T-helper 1 cell treated with Interleukin-12 subunit alpha and Interleukin-12 subunit beta and Interleukin-4 antibody, amounts not matched to agents 30 μg/mL and 1 μg/mL, for 36 hours (primary cell): Measurements from ENCODE around the gene PLEKHH1.

Experiments
- H3K27ac Mint-ChIP-seq: one replicate; pipeline ENCODE4 v1.8.0; 2021; ENCODE audit warnings: mild to moderate bottlenecking, mixed read lengths
- H3K27me3 Mint-ChIP-seq: one replicate; pipeline ENCODE4 v1.8.0; 2021; ENCODE audit warnings: low read depth, mixed read lengths
- H3K36me3 Mint-ChIP-seq: one replicate; pipeline ENCODE4 v1.8.0; 2021; ENCODE audit warnings: low read depth, mixed read lengths
- H3K4me1 Mint-ChIP-seq: one replicate; pipeline ENCODE4 v1.8.0; 2021; ENCODE audit warnings: low read depth, mixed read lengths
- H3K4me3 Mint-ChIP-seq: one replicate; pipeline ENCODE4 v1.8.0; 2021; ENCODE audit warnings: mild to moderate bottlenecking, moderate library complexity, mixed read lengths
- H3K9me3 Mint-ChIP-seq: one replicate; pipeline ENCODE4 v1.8.0; 2021; ENCODE audit warnings: mixed read lengths

The PLEKHH1 gene

DNA sequence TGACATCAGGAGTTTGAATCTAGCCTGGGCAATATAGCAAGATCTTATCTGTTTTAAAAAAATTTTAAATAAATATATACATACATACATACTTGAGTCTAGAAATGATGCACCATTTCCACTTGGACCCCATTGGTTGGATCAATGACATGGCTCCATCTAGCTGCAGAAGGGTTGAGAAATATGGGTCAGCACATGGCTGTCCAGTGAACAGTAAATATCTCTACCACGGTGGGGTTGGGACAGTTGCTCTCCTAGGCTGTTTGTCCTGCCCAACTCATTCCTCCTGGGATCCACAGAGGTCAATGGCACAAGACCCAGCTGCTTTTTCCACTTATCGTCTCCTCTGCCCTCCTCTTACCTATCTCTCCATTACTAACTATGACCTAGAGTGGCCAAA lies 23.6 kb downstream of the PLEKHH1 start:
- Mint-ChIP-seq H3K4me1 (no peaks in the 10 kb centered on the region), H3K9me3 (no peaks in the 10 kb centered on the region), H3K27ac (no peak overlapping the region), H3K36me3 (no peaks in the 10 kb centered on the region), H3K4me3 (no peak overlapping the region), H3K27me3 (peaks cover 9% of the 10 kb centered on the region)

DNA sequence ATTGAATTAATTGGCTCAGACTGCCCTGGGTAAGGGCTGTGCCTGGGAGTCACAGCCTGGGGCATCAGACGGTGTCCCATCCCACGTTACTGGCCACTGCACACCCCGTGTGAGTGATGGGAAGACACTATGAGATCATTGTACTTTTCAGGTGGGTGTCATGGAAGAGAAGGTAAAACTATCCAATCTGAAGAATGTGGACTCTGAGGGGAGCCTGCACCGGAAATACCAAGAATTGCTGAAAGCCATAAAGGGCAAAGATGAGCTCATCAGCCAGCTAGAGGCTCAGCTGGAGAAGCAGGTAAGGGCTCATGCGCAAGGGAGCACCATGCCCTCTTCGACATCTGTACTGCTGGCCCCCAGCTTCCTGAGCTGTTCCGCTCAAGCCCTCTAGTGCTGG lies 24.0 kb downstream of the PLEKHH1 start:
- no peaks in the 10 kb centered on the region for H3K36me3 Mint-ChIP-seq
- no peak overlapping the region for H3K4me3 Mint-ChIP-seq
- no peak overlapping the region for H3K27ac Mint-ChIP-seq
- no peaks in the 10 kb centered on the region for H3K4me1 Mint-ChIP-seq
- H3K9me3 Mint-ChIP-seq: no peaks in the 10 kb centered on the region
- peaks cover 9% of the 10 kb centered on the region for H3K27me3 Mint-ChIP-seq

DNA sequence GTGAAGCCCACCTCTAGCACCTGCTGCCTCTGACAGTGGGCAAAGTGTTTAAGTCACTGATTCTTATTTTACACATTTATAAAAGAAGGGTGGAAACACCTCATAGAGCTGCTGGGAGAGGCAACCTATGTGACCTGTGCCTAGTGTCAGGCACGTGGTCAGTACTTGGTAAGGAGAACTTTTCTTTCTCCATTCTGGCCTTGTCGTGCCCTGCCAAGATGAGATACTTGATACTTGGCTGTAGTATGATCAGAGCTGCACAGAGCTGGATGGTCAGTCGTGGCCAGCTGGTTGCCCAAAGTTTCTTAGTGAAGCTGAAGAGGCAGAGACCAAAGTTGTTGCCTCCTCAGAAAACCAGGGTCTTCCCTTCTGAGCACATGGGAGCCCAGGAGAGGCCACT lies 24.6 kb downstream of the PLEKHH1 start:
- Mint-ChIP-seq H3K36me3 (no peaks in the 10 kb centered on the region), H3K27ac (no peak overlapping the region), H3K4me3 (no peak overlapping the region), H3K9me3 (no peaks in the 10 kb centered on the region), H3K4me1 (no peaks in the 10 kb centered on the region), H3K27me3 (peaks cover 9% of the 10 kb centered on the region)

DNA sequence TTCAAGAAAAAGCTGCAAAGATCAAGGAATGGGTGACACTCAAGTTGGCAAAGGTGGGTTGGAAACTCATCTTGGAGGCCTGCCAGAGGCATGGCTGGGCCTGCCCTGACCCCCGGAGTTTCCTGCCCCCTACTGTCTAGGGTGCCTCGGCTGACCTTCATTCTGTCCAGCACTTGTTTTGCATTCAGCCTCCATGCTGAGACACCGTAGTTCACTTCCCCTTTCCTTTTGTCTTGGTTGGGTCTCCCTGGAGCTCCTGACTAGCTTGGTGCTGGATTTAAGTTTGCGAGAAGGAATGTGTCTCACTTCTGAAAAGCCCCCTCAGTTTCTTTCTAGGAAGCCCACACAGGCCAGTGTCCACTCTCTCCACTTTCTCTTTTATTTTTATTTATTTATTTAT lies 26.5 kb downstream of the PLEKHH1 start:
- H3K4me3 Mint-ChIP-seq: no peak overlapping the region
- H3K27me3 Mint-ChIP-seq: peaks cover 5% of the 10 kb centered on the region
- H3K36me3 Mint-ChIP-seq: no peaks in the 10 kb centered on the region
- H3K27ac Mint-ChIP-seq: no peak overlapping the region
- no peaks in the 10 kb centered on the region for H3K4me1 Mint-ChIP-seq
- H3K9me3 Mint-ChIP-seq: no peaks in the 10 kb centered on the region

DNA sequence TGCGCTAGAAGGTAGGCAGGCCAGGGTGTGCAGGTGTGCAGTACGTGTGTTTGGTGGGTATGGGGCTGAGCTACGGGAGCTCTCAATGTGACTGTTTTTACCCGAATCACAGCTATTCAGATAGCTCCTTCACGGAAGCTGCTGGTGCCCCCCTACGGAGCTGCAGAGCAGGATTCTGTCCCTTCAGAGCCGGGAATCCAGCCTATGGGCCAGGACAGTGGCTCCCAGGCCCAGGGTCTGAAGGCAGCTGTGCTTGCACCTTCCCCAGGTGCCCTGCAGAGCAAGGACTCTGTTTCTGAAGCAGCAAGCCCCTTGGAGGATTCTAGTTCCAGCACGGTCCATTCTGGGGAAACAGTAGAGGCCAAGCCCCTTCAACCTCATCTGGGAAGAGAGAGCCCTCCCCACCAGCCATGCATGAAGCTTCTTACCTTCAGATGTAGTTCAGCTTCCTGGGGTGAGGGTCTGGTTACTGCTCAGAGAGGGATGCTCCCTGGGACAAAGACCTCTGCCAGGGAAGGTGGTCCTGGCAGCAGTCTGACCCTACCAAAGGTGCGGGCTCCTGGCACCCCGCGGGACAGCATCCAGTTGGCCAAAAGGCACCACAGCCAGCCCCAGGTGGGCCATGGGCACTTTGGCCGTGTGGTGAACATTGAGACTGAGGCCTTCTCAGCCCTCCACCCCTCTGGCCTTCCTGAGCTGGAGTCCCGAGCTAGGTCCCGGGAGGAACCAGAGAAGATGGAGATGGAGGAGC lies 29.1 kb downstream of the PLEKHH1 start:
- H3K4me1 Mint-ChIP-seq: peaks cover under 1% of the 10 kb centered on the region
- no peaks in the 10 kb centered on the region for H3K36me3 Mint-ChIP-seq
- no peak overlapping the region for H3K4me3 Mint-ChIP-seq
- H3K27me3 Mint-ChIP-seq: peaks cover 5% of the 10 kb centered on the region
- H3K27ac Mint-ChIP-seq: no peak overlapping the region
- H3K9me3 Mint-ChIP-seq: no peaks in the 10 kb centered on the region

DNA sequence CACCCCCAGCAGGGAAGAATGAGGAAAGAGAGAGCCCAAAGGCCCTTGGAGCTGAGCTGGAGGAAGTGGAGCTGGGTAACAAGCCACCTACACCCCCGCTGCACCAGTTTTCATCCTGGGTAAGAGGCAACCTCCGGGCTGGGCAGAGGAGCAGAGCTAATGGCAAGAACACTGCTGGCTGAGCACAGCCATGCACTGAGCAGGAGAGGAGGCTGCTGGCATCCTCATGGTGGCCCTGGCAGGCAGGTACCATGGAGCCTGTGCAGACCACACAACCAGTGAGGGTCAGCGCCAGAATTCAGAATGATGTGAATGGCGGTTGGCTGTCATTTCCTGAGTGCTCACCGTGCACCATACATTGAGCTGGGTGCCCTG lies 29.7 kb downstream of the PLEKHH1 start:
- no peak overlapping the region for H3K27ac Mint-ChIP-seq
- peaks cover 5% of the 10 kb centered on the region for H3K4me1 Mint-ChIP-seq

DNA sequence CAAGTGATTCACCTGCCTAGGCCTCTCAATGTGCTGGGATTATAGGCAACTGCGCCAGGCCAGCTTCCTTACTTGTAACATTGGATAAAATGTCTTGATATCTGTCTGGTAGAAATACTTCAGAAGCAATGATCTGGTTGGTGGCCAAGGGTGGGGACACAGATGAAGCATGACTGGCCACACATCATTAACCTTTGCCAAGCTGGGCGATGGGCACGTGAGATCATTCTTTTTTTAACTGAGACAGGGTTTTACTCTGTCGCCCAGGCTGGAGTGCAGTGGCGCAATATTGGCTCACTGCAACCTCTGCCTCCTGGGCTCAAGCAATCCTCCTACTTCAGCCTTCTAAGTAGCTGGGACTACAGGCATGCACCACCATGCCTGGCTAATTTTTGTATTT lies 31.1 kb downstream of the PLEKHH1 start:
- no peaks in the 10 kb centered on the region for H3K36me3 Mint-ChIP-seq
- peaks cover 5% of the 10 kb centered on the region for H3K4me1 Mint-ChIP-seq
- H3K4me3 Mint-ChIP-seq: no peak overlapping the region
- no peak overlapping the region for H3K27ac Mint-ChIP-seq
- no peaks in the 10 kb centered on the region for H3K27me3 Mint-ChIP-seq
- H3K9me3 Mint-ChIP-seq: no peaks in the 10 kb centered on the region

More for the DNA sequence above, 29.7 kb downstream of the PLEKHH1 start:
- Mint-ChIP-seq H3K36me3 (no peaks in the 10 kb centered on the region), H3K4me3 (no peak overlapping the region), H3K27me3 (peaks cover 5% of the 10 kb centered on the region), H3K9me3 (no peaks in the 10 kb centered on the region)

DNA sequence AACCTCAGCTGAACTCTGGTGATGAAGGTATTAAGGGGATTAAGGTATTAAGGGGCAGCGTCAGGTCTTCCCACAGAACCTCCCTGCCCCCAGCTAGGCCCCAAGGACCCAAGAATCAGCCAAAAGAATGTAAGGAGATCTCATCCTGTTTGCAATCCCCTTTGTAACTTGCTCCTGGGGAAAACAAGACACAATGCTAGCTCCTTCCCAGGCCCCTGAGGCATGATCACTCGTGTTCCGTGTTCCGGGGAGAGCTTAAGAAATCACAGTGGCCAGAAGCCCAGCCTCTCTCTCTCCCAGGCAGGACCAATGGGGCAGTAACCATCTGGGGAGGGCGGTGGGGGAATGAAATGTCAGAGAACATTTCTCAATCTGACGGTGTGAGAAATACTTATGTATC lies 33.8 kb downstream of the PLEKHH1 start:
- Mint-ChIP-seq H3K36me3 (no peaks in the 10 kb centered on the region), H3K4me1 (peaks cover 10% of the 10 kb centered on the region), H3K4me3 (no peak overlapping the region), H3K27ac (no peak overlapping the region), H3K27me3 (no peaks in the 10 kb centered on the region), H3K9me3 (no peaks in the 10 kb centered on the region)

DNA sequence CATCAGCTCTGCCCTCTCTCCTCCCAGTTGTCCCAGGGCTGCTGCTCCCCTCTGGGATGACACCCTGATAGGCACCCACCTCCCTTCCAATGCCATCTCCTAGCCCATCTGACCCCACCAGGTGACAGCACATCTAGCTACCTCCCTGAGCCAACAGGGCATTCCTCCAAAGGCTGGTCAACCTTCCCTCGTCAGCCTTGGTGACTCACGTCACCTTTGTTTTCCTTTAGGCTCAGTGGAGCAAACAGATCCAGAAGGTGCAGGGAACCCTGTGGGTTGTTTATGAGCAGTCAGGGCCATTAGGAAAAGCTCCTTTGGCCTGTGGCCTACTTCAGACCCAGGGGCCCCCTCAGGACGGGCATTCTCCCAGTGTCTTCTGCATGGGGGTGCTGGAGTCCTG lies 34.6 kb downstream of the PLEKHH1 start:
- Mint-ChIP-seq H3K9me3 (no peaks in the 10 kb centered on the region), H3K4me3 (no peak overlapping the region), H3K36me3 (no peaks in the 10 kb centered on the region), H3K27ac (no peak overlapping the region), H3K4me1 (peaks cover 10% of the 10 kb centered on the region), H3K27me3 (no peaks in the 10 kb centered on the region)

DNA sequence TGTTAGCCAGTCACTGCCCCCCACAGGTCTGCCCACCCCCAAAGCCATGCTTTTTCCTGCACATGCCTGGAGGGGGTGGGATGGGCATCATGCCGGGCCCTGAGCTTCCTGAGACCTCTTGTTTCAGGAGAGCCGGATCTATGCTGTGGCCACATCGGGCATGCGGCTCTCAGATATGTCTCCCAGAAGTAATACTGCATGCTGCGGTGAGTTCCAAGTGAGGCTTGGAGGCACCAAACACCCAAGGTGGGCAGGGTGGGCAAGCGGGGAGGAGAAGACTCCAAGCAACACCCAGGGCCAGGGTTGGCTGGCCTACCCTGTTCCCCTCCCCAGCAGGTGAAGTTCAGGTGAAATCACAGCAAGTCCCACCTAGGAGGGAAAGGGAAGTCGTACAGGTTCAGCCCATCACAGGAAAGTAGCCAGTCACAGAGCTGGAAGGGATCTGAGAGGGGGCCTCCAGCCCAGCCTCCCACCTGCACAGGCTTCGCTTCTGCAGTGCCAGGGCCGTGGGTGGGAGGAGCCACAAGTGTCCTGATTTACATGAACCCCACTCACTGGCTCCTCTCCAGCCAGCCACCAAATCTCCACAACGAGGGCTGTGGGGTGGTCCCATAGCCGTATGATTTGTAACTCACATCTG lies 36.0 kb downstream of the PLEKHH1 start:
- Mint-ChIP-seq H3K4me1 (peaks cover 10% of the 10 kb centered on the region), H3K27me3 (no peaks in the 10 kb centered on the region)

DNA sequence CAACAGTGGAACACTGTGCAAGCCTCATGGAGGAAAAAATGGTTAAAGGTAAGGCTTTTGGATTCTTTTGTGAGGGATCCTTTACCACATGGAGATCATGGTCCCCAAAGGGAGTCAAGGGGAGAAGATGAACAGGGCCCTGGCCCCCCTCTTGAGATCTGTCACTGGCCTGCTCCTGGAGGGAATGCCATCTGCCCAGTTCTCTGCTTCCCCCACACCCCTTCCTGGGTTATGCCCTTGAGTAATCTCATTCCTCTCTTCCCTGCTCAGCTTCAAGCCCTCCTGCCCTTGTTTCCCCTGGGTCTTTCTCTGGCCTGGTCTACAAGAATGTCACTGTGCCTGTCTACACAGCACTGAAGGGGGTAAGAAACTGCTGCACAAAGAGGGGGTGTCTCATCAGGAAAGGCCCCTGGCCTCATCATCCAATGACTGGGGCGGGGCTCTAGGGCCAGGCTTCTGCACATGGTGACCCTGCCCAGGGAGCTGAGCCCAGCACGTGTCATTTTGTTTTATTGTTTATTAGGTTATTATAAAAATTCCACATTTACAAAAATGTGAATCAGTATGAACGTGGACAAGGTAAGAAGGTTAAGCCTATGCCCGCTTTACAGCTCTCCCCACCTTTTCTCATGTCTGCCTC lies 36.7 kb downstream of the PLEKHH1 start:
- H3K9me3 Mint-ChIP-seq: no peaks in the 10 kb centered on the region
- H3K27ac Mint-ChIP-seq: no peak overlapping the region
- H3K4me3 Mint-ChIP-seq: no peak overlapping the region
- H3K36me3 Mint-ChIP-seq: no peaks in the 10 kb centered on the region
- H3K4me1 Mint-ChIP-seq: peaks cover 10% of the 10 kb centered on the region
- H3K27me3 Mint-ChIP-seq: no peaks in the 10 kb centered on the region

More for the DNA sequence above, 36.0 kb downstream of the PLEKHH1 start:
- no peaks in the 10 kb centered on the region for H3K36me3 Mint-ChIP-seq
- no peak overlapping the region for H3K27ac Mint-ChIP-seq
- no peak overlapping the region for H3K4me3 Mint-ChIP-seq
- no peaks in the 10 kb centered on the region for H3K9me3 Mint-ChIP-seq

DNA sequence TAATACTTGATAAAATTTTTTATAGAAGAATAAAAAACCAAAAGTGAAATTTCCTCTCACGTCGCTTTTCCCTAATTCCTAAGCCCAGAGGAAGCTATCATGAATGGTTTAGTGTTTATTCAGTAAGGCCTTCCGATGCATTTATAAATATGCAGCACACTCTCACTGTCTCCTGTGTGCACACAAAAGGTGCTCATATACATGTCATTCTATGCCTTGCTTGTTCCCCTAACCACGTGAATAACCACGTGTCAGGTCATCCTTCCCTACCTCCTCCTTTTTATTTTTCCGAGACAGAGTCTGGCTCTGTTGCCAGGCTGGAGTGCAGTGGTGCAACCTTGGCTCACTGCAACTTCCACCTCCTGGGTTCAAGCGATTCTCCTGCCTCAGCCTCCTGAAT lies 37.4 kb downstream of the PLEKHH1 start:
- Mint-ChIP-seq H3K9me3 (no peaks in the 10 kb centered on the region), H3K27ac (no peak overlapping the region), H3K27me3 (no peaks in the 10 kb centered on the region), H3K36me3 (no peaks in the 10 kb centered on the region), H3K4me3 (no peak overlapping the region), H3K4me1 (peaks cover 10% of the 10 kb centered on the region)

DNA sequence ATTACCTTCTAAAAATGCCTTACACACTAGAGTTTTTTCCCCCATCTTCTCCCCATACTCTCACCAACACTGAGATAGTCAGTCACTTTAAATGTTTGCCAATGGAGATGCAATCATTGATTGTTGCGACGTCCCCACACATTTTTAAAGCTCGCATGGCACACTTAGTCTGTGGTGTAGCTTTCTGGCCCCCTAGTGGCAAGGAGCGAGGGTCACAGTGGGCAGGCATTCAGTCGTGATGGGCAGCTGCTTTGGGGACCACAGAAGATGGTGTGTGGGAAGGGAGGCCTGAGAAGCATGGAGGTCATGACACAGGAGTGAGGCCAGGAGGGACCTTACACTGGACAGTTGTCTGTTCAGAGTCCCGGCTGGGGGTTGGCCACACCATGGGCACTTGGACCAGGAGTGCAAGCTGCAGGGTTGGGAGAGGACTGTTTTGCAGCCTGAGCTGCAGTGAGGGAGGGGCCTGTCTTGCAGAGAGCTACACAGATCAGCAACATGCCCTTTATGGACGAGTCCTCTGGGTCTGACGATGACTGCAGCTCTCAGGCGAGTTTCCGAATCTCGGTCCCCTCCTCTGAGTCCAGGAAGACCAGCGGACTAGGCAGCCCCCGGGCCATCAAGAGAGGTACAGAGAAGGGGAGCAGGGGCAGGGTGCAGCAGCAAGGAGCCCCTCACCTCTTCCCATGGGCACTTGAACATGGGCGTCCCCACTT lies 38.3 kb downstream of the PLEKHH1 start:
- no peaks in the 10 kb centered on the region for H3K9me3 Mint-ChIP-seq
- no peak overlapping the region for H3K4me3 Mint-ChIP-seq
- no peak overlapping the region for H3K27ac Mint-ChIP-seq
- H3K36me3 Mint-ChIP-seq: no peaks in the 10 kb centered on the region
- H3K27me3 Mint-ChIP-seq: no peaks in the 10 kb centered on the region
- H3K4me1 Mint-ChIP-seq: peaks cover 10% of the 10 kb centered on the region

DNA sequence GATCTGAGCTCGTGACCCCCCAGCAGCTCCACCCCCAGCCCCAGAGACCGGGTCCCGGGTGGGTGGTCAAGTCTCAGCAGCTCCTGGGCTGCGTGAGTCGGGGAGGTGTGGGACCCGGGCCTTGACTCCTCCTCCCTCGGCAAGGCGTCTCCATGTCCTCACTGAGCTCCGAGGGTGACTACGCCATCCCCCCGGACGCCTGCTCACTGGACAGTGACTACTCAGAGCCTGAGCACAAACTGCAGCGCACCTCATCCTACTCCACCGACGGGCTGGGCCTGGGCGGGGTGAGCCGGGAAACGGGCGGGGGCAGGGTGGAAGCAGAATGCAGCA lies 38.9 kb downstream of the PLEKHH1 start:
- no peak overlapping the region for H3K27ac Mint-ChIP-seq
- no peaks in the 10 kb centered on the region for H3K27me3 Mint-ChIP-seq
- H3K4me1 Mint-ChIP-seq: peaks cover 10% of the 10 kb centered on the region
- H3K9me3 Mint-ChIP-seq: no peaks in the 10 kb centered on the region
- no peak overlapping the region for H3K4me3 Mint-ChIP-seq
- H3K36me3 Mint-ChIP-seq: no peaks in the 10 kb centered on the region

DNA sequence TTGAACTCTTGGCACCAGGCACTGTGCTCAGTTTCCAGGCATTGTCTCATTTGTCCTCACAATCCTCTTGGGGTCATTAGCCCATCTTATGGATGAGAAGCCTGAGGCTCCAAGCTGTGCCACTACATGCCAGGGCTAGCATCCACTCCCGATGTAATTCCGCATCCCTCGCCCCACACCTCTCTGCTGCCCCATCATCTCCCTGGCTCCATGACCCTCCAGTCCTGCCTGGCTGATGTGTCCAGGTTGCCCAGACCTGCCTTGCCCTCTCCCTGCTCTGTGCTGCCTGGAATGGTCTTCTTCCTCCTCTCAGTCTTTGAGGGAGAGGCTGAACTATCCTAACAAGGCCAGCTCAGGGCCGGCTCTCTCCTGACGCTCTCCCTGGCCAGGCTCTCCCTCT lies 39.5 kb downstream of the PLEKHH1 start:
- Mint-ChIP-seq H3K27ac (no peak overlapping the region), H3K36me3 (no peaks in the 10 kb centered on the region), H3K4me3 (no peak overlapping the region), H3K27me3 (no peaks in the 10 kb centered on the region), H3K9me3 (no peaks in the 10 kb centered on the region), H3K4me1 (peaks cover 5% of the 10 kb centered on the region)
